Measurements from ENCODE around the gene TBC1D8.

- no peak for TF ChIP-seq ZC3H10 (CRISPR knock-in tag; IDR thresholded peaks at IDR 0.05)
- TF ChIP-seq RARB (CRISPR knock-in tag; IDR thresholded peaks at IDR 0.05) = no peak
- no peak for TF ChIP-seq ARNTL (CRISPR knock-in tag; IDR thresholded peaks at IDR 0.05; ENCODE audit: borderline replicate concordance, low read depth)
- no peak for TF ChIP-seq ZFP30 (CRISPR knock-in tag; IDR thresholded peaks at IDR 0.05)
- no peak for TF ChIP-seq POU6F1 (CRISPR knock-in tag; IDR thresholded peaks at IDR 0.05; ENCODE audit: borderline replicate concordance, low read depth)
- TF ChIP-seq PPARA (CRISPR knock-in tag; IDR thresholded peaks at IDR 0.05; ENCODE audit: borderline replicate concordance) = no peak
- TF ChIP-seq, protein P1, sequence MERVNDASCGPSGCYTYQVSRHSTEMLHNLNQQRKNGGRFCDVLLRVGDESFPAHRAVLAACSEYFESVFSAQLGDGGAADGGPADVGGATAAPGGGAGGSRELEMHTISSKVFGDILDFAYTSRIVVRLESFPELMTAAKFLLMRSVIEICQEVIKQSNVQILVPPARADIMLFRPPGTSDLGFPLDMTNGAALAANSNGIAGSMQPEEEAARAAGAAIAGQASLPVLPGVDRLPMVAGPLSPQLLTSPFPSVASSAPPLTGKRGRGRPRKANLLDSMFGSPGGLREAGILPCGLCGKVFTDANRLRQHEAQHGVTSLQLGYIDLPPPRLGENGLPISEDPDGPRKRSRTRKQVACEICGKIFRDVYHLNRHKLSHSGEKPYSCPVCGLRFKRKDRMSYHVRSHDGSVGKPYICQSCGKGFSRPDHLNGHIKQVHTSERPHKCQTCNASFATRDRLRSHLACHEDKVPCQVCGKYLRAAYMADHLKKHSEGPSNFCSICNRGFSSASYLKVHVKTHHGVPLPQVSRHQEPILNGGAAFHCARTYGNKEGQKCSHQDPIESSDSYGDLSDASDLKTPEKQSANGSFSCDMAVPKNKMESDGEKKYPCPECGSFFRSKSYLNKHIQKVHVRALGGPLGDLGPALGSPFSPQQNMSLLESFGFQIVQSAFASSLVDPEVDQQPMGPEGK (CRISPR knock-in tag; IDR thresholded peaks at IDR 0.05; ENCODE audit: borderline replicate concordance) = no peak
- TF ChIP-seq TCF4 (CRISPR knock-in tag; IDR thresholded peaks at IDR 0.05; ENCODE audit: borderline replicate concordance) = no peak
- TF ChIP-seq, protein P2, sequence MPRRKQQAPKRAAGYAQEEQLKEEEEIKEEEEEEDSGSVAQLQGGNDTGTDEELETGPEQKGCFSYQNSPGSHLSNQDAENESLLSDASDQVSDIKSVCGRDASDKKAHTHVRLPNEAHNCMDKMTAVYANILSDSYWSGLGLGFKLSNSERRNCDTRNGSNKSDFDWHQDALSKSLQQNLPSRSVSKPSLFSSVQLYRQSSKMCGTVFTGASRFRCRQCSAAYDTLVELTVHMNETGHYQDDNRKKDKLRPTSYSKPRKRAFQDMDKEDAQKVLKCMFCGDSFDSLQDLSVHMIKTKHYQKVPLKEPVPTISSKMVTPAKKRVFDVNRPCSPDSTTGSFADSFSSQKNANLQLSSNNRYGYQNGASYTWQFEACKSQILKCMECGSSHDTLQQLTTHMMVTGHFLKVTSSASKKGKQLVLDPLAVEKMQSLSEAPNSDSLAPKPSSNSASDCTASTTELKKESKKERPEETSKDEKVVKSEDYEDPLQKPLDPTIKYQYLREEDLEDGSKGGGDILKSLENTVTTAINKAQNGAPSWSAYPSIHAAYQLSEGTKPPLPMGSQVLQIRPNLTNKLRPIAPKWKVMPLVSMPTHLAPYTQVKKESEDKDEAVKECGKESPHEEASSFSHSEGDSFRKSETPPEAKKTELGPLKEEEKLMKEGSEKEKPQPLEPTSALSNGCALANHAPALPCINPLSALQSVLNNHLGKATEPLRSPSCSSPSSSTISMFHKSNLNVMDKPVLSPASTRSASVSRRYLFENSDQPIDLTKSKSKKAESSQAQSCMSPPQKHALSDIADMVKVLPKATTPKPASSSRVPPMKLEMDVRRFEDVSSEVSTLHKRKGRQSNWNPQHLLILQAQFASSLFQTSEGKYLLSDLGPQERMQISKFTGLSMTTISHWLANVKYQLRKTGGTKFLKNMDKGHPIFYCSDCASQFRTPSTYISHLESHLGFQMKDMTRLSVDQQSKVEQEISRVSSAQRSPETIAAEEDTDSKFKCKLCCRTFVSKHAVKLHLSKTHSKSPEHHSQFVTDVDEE (CRISPR knock-in tag; IDR thresholded peaks at IDR 0.05) = no peak
Observed at GRCh38 chr2:101149241-101150192, 1.7 kb downstream of the TBC1D8 start.

Data from SK-N-SH treated with all-trans-retinoic acid at 6 μM for 48 hours (cell line).